ENCODE data around the gene RGMA.

Gene RGMA, protein sequence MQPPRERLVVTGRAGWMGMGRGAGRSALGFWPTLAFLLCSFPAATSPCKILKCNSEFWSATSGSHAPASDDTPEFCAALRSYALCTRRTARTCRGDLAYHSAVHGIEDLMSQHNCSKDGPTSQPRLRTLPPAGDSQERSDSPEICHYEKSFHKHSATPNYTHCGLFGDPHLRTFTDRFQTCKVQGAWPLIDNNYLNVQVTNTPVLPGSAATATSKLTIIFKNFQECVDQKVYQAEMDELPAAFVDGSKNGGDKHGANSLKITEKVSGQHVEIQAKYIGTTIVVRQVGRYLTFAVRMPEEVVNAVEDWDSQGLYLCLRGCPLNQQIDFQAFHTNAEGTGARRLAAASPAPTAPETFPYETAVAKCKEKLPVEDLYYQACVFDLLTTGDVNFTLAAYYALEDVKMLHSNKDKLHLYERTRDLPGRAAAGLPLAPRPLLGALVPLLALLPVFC

DNA sequence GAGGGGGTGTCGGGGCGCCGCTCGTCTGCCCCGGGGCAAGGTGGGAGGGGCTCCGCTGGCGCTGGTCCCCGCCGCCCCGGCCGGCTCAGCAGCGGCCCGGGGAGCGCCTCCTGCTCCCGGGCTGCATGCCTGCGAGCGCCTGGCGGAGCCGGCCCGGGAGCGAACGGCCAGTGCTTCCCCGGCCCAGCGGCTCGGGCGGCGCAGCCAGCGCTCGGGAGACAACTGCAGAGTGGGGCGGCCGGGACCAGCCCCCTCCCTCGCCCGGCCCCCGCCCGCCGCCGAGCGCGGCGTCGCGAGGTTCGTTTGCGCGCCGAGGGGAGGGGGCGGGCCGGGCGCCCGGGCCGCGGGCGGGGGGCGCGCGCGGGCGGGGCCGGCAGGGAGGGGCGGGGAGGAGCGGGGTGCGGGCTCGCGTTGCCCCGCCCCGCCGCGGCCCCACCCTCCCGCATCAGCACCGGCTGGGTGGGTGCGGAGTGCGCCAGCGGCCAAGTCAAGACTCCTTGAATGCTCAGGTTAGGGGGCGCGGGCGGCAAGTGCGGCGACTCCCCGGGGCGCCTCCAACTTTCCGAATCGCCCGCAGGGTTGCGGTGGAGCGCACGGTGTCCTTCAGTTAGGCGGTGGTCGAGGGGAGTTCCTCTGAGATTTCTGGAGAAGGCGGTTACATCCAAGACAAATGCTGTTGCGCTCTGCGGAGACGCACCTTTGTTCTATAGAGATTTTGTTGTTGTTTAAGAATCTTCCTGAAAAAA lies at the start of gene RGMA:
RGMA (minus strand) TSS at position 231 of the 746 bp plus-strand sequence. CDS start 279 bp downstream, outside the sequence.
- no peak for DNase-seq (ENCODE audit: low read depth)

DNA sequence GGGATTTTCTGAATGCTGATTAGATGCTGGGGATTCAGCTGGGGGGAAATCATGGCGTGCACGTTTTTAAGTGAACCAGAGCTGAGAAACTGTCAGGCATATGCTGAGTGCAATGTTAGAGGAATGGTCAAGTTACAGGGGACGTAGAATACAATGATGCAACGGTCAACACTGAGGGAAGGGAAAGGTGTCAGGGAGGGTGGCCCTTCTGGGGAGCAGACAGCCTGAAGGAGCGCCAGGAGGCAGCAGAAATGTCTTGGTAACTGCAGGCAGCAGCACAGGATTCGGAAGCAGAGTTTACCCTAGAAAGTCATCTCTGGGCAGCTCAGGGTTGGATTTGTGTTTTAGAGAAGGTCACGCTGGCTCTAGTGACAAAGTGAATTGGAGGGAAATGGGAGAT lies 47.6 kb upstream of the RGMA start:
- DNase-seq (ENCODE audit: low read depth) = no peak

DNA sequence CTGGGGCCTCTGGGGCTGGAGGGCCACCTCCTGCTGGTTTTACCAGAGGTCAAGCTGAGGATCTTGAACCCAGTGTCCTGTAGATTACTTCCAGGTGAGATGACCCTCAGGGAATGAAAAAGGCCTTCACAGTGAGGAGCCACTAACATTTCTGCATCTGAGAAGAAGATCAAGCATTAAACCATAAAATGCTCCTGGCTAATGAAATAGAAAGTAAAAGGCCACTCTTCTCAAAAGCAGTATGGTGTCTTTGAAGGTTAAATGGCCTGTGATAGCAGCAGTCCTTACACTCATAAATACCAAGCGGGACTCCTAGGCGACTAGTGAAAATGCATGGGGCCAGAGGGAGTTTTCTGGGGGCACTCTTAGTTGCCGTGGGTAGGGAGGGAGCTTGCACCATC lies 47.0 kb upstream of the RGMA start:
- DNase-seq (ENCODE audit: low read depth) = no peak

DNA sequence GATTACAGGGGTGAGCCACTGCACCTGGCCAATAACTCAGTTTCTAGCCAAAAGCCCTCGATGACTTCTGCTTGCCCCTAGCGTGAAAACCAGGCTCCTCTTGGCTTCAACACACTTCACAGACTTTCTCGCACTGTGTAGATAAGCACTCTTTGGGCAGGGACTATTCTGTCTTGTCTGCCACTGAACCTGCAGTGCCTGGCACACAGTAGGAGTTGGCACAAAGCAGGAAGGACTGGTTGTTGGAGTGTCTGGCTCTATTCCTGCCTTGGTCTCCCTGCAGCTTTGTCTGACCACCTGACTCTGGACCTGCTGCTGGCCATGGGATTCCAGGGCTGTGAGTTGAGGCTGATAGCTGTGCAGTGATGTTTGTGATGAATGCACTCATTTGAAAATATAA lies 46.4 kb upstream of the RGMA start:
- DNase-seq (ENCODE audit: low read depth) = no peak

DNA sequence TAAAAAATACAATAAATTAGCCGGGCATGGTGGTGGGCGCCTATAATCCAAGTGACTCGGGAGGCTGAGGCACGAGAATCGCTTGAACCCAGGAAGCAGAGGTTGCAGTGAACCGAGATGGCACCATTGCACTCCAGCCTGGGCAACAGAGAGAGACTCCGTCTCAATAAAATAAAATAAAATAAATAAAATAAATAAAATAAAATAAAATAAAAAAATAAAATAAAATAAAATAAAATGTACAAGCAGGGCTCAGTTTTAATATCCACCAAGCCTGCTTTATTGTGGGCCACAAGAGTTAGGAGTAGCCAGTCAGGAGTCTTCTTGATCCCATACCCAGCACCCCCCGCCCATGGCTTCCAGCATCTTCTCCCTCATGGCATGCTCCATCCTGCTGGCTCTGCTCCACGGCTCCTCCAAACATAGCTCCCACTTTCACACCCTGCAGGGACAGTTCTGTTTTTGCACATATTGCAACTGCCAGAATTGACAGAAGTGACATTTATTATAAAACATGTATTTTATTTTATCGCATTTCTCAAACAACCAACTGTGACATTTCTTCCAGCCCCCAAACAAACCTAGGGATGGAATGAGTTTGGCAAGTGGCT lies 42.6 kb upstream of the RGMA start:
- no peak for DNase-seq (ENCODE audit: low read depth)

DNA sequence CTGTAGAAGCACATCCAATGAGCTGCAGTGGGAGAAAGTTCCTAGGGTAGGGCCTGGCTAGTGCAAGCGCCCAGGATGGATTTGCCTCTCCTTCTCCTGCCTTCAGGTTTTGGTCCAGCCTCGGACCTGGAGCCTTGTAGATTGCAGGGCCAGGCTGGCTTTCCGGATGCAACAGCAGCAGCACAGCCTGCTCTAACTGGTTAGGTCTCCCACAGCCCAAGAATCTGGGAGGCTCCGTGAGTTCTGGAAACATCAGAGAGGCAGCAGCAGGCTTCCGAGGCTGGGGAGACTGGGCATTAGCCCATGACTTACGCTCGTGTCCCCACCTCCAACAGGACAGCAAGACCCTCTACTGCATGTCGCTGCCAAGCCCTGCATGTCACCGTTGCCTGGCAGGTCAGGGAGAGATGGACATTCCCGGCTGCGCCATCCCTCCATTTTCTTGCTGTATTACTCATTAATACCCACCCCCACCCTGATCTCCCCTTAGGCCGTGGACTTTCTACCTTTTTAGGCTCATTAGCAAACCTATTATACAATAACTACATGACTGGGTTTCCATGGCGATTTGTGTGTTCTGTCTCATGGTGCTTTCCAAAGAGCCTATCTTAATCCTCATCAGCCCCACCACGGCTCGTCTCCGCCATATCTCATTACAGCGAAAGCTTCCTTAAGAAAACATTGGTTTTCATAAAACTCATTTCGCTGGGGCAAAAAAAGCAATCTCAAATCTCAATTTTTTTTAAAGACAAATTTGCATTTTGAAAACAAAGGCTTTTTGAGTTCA lies 40.9 kb upstream of the RGMA start:
- DNase-seq (ENCODE audit: low read depth) = no peak

DNA sequence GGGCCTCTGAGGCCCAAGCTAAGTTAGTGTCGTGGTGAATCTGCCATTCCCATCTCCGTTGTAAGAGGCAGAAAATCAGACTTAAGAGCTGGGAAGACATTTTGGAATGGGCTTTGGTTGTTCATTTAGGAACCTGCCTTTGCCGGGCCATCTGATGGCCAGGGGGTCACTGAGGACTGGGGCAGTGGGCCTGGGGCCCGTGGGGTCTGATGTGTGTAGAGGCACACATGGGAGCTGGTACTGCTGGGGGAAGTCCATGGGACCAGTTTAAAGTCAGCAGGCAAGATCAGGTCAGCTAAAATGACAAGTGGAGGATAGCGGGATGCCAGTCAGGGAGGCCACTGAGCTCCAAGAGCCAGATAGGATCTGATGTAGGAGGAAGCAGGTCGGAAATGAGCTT lies 38.3 kb upstream of the RGMA start:
- DNase-seq (ENCODE audit: low read depth) = no peak

DNA sequence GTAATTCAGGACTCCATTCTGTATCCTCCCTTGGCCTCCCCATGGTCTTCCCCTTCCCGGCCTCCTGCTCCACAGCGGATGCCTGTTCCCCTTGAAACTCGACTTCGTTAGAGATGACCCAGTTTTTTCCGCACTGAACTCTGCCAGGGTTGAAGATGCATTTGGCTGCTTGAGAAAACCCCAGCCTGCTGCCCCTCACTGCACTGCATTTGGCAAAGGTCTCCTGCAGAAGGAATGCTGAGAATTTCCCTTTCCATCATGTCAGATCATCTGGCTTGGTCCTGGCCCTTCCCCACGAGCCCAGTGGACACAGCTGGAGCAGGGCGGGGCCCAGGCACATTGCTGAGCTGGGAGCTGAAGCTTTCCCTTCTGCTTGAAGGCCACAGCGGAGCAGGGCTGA lies 37.6 kb upstream of the RGMA start:
- no peak for DNase-seq (ENCODE audit: low read depth)

DNA sequence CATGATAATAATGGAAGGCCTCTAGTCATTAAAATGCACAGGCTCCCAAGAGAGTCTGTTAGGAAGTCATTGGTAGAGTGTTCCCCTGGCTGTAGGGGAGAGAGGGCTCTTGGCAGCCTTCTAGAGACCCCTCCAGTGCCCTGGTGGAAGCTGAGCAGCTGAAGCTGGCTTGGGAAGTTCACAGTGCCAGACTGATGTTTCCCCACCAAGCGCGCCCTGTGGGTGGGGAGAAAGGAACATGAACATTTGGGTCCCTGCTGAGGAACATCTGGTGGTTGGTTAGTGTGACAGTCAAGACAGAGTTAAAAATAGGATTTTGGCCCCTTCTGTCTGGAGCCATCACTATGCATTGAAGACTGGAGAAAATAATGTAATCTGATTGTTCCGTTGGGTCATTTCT lies 37.1 kb upstream of the RGMA start:
- no peak for DNase-seq (ENCODE audit: low read depth)

DNA sequence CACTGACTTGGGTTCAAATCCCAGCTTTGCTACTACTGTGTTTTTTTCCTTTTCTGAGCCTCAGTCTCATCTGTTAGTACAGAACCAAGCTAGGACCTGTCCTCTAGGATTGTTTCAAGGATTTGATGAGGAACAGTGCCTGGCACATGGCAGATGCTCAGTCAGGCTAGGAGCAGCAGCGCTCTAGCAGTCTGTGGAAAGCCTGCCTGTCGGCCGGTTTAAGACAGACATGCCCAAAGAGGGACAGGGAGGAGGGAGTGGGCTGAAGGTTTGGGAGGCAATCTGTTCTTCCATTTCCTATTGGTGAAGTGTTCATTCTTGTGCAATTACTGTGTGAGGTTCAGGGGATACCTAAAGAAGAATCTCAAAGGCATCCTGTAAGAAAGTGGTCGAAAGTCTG lies 35.1 kb upstream of the RGMA start:
- no peak for DNase-seq (ENCODE audit: low read depth)

DNA sequence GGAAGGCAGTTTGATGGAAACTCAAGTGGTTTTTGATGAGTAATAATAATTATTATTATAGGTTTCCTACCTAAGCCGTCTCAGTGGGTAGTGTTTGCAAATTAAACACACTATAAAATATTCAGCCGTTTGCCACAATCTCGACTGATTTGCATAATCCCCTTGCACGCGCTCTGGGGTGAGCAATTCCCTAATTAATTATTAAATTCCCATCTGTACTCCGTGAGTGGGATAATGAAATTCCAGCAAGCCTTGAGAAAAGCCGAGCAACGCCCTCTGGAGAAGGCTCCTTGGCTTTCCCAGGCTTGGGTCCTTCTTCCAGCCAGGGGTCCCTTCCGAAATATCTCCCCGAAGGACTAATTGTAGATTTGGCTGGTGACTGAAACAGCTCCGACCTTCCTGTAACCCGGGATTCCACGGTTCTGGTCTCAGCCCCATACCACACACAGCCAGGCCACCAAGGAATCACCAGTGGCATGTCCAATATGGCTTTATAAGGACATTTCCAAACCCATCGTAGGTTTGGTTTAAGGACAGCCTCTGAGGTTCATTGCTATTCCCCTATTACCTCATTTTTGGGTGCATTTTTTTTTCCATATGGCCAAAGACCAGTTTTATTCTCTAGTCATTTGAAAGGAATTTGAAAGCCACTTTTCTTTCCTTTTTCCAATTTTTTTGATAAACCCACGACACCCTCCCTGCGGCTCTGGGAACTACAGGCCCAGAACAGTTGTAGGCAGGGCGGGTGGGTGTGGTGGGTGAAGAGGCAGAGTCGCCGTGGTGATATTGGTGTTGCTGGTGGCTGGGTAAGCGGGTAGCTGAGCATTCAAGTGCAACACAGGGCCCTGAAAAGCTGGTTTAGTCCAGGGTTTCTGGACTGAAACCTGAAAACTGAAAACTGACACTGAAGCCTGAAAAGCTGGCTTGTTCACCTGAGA lies 33.2 kb upstream of the RGMA start:
- no peak for DNase-seq (ENCODE audit: low read depth)

DNA sequence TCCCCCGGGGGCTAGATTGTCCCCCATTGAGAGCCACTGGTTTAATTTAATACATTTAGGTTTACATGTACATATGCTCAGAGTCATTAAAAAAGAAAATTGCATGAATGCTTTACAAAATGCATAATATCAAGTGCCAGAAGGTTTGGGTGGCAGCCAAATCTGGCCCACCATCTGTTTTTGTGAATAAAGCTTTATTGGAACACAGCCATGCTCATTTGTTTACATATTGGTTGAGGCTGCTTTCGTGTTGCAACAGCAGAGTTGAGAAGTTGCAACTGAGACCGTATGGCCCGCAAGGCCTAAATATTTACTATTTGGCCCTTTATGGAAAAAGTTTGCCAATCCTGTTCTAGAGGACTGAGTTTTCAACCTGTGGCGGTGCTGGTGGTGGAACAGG lies 32.1 kb upstream of the RGMA start:
- DNase-seq (ENCODE audit: low read depth) = no peak

DNA sequence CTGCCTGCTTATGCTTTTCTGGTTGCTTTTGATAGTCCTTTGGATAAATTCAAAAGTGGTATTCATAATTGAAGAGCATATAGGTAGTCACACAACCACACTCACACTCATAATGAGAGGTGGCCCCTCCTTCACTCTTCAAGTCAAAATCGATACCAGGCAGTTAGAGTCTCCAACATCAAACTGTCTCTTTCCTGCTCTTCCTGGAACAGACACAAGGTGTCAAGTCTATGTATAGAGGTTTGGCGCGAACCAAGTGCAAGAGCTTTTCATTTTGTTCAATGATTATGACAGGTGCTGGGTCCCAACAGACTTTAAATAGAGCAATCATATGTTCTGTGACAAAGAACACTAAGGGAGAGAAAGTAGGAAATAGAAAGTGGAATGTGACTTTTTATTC lies 29.9 kb upstream of the RGMA start:
- no peak for DNase-seq (ENCODE audit: low read depth)

DNA sequence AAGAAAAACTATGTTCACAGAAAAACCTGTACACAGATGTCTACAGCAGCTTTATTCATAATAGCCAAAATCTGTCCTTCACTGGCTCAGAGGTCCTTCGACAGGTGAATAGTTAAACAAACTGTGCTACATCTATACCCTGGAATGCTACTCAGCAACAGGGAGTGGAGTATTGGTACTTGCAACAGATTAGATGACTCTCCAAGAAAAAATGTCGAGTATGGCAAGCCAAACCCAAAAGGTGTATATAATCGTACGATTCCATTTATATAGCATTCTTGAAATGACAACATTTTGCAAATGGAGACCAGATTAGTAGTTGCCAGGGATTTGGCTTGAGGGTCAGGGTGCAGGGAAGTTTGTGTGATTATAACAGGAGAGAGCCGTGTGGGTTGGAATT lies 22.4 kb upstream of the RGMA start:
- no peak for DNase-seq (ENCODE audit: low read depth)

DNA sequence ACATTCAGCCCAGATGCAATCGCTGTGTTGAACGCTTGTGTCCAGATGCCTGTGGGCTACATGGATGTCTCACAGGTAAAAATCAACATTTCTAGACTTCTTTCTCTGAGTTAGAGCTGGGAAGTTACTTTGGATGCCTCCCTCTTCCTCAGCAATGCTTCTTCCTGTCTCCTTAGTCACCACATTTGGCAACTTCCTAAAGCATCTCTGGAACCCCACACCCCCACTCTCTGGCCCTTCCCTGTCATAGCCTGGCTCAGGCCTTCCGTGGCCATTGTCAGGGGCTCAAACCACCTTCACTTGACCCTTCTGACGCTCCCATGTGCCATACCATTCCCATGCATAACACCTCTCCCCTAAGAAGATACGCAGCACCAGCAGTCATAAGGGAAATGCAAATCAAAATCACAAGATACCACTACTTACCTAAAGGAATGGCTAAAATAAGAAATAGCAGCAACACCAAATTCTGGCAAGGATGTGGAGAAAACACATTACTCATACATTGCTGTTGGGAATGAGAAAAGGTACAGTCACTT lies 21.6 kb upstream of the RGMA start:
- DNase-seq (ENCODE audit: low read depth) = no peak

DNA sequence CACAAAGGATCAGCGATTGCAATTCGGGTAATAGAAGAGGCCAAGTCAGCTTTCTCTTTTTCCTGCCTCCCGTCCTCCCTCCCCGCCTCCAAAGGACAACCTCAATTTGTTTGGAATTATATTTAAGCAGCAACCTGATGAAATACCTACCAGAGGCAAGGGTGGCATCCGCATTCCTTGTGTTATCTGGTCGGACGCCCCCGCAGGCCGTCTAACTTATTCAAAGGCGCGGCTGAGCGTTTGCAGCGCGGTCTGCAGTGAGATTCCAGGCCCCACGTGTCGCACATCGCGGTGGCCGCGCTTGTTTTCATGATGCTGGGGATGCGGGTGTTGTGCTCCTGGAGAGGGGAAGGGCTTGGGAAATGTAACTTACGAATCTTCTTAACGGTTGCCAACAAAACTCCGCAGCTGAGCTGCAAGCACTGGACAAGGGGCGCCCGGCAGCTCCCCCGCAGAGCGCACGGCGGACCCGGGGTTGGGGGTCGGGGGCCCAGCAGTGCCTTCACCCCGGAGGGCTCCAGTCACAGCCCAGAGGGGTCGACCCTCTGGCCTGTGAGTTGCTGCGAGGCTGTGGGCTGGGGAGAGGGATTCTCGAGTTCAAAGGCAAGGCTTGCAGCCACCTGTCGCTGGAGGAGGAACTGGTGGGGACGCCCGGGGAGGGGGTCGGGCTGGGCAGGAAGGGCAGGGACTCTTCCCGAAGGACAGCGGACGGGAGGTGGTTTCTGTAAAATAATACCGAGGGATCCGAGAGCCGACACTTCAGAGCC lies 20.5 kb upstream of the RGMA start:
- DNase-seq (ENCODE audit: low read depth) = no peak

DNA sequence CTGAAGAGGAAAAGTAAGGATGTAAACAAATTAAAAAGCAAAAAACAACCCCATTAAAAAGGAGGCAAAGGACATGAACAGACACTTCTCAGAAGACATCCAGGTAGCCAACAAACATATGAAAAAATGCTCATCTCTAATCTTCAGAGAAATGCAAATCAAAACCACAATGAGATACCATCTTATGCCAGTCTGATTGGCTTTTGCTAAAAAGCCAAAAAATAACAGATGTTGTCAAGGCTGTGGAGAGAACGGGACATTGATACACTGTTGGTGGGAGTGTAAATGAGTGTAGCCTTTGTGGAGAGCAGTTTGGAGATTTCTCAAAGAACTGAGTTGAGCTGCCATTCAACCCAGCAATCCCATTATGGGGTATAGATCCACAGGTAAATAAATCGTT lies 18.6 kb upstream of the RGMA start:
- DNase-seq (ENCODE audit: low read depth) = no peak

DNA sequence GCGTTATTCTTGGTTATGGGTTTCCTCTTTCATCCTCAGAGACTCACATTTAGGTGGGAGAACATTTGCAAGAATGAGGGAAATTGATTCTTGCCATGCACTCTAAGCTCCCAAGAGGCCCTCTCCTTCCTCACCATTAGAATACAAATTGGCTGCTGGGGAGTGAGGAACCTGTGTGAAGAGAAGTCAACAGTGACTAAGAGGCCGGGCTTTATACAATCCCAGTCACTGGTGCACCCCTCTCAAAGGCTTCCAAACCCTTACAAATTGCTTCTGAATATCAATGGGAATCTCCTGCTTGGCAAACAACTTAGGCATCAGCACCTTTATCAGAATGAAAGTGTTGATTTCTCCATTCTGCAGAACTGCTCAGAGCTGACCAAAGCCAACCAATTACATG lies 16.5 kb upstream of the RGMA start:
- DNase-seq (ENCODE audit: low read depth) = no peak

DNA sequence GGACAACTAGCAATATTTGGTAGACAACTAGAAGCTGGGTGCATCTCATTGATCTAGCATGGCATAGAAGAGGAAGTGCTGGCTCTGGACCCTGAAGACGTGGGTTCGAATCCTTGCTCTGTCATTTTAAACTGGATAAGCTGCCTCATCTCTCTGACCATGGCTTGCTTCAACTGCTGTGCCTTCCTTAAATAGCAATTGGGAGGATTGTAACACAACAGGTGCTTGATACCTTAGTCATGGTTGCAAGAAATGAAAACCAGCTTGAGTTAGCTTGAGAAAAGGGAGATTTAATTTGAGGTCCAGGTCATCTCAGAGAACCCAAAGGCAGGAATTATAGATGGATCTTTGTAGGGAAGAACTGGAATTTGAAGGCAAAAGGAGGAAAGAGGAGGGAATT lies 14.8 kb upstream of the RGMA start:
- no peak for DNase-seq (ENCODE audit: low read depth)

DNA sequence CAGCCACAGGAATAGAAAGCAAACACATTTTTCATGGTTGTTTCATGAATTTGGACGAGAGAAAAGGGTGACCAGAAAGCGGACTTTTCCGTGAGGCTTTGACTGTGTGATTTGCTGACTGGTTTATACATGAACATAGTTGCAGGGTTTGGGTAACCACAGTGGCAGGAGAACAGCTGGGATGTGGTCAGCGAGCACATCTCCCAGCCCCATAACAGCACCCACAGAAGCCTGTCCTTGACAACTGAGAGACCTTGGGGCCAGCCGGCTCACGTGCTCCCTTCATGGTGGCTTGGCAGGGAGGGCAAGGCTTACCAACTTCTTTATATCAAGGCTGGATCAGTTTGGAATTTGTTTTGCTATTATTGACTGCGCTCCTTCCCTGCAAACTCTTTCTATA lies 13.2 kb upstream of the RGMA start:
- DNase-seq (ENCODE audit: low read depth) = no peak
